GM12801 (cell line): ENCODE measurements around the gene GOLGB1.

ENCODE experiments used
- TF ChIP-seq, protein P1 (sequence below): IDR thresholded peaks from one replicate; pipeline ENCODE4 v1.5.1; 2011; ENCODE audit warnings: control low read depth; ENCODE audit not compliant: insufficient read length; ENCODE audit errors: extremely low read depth

Gene GOLGB1

GRCh38 chr3:121750087-121750415, 510 bp upstream of the GOLGB1 start:
- TF ChIP-seq, protein P1, sequence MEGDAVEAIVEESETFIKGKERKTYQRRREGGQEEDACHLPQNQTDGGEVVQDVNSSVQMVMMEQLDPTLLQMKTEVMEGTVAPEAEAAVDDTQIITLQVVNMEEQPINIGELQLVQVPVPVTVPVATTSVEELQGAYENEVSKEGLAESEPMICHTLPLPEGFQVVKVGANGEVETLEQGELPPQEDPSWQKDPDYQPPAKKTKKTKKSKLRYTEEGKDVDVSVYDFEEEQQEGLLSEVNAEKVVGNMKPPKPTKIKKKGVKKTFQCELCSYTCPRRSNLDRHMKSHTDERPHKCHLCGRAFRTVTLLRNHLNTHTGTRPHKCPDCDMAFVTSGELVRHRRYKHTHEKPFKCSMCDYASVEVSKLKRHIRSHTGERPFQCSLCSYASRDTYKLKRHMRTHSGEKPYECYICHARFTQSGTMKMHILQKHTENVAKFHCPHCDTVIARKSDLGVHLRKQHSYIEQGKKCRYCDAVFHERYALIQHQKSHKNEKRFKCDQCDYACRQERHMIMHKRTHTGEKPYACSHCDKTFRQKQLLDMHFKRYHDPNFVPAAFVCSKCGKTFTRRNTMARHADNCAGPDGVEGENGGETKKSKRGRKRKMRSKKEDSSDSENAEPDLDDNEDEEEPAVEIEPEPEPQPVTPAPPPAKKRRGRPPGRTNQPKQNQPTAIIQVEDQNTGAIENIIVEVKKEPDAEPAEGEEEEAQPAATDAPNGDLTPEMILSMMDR, result no peak

DNA sequence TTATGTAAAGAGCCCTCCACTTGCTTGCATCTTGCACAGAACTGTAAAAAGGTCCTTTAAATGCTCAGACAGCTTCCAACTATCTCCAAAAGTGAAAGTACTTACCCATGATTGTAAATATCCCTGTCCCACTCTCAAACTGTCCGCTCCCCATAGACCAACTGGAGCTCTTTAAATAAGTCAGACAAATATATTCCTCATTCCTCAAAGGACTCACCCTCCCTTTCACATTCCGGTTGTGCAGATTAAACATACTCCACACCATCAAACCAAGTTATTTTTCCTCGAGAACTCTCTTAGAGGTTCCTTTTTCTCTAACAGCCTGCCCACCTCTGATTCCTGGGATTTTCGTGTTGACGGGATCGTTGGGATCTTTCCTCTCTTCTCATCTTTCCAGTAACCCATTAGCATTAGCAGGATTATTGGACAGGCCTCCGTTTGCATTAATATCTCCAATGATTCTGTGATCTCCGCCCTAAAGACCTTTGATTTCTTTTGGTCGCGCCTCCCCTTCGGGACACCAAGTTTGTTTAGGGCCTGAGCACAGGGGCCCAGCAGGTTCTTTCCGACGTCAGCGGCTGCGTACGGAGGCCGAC, 763 bp downstream of the GOLGB1 start:
- TF ChIP-seq, protein P1, result no peak

GRCh38 chr3:121747976-121748375, 1.6 kb downstream of the GOLGB1 start:
- TF ChIP-seq, protein P1, result no peak

DNA sequence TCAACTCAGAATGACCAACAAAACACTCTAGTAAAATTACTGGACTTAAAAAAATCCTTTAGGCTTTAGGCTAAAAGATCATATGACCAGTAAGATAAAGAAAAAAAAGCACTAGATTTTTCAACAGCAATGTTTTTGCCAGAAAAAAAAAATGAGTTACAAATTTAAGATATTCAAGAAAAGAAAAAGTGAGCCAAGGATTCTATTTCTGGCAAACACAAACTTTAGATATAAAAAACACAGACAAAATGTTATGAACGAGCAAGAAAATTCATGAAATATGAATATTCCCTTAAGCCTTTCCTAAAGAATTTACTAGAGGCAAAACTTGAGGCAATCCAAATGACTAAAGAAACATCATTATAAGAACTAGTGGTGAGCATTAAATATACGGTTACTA, 8.6 kb downstream of the GOLGB1 start:
- TF ChIP-seq, protein P1, result no peak

DNA sequence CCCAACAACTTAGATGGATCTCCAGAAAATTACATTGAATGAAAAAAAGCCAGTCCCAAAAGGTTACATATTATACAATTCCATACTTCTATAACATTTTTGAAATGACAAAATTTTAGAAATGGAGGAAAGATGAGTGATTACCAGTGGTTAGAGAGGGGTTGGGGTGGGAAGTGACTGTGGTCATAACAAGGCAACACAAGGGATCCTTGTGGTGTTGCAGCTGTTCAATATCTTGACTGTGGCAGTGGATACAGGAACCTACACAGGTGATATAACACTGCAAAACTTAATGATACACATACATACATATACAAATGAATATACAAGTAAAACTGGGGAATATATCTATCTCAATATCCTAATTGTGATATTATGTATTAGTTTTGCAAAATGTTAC, 9.6 kb downstream of the GOLGB1 start:
- TF ChIP-seq, protein P1, result no peak

- TF ChIP-seq, protein P1, result no peak
Observed at GRCh38 chr3:121737644-121738043, 11.9 kb downstream of the GOLGB1 start.

- TF ChIP-seq, protein P1, result no peak
Observed at GRCh38 chr3:121736112-121736511, 13.4 kb downstream of the GOLGB1 start.
